ENCODE data around the gene CNOT6.
"Not testable (repeated sequence)": the region's sequence is repeated elsewhere in the genome, so short reads cannot be mapped to it uniquely, and the experiment has no call there.

Gene CNOT6

DNA sequence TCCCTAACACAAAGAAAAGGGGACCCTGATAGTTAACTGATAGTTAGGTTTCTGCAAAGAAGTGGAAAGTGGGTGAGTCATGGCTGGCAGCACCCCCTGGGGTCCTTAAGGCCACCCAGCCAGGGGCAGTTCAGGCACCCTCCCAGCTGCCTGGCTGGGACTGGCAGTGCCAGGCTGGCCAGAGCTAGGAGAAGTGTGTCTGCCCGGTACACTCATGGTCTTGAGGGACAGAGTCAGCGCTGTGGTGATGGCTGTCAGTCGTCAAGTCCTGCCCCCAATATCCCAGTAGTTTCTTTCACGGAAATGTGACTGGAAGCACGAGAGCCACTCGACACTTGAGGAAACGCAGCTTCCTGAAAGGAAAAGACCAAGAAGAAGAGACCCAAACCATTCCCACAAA, 22.3 kb upstream of the CNOT6 start:
- no peak for DNase-seq (ENCODE audit: low read depth)

DNA sequence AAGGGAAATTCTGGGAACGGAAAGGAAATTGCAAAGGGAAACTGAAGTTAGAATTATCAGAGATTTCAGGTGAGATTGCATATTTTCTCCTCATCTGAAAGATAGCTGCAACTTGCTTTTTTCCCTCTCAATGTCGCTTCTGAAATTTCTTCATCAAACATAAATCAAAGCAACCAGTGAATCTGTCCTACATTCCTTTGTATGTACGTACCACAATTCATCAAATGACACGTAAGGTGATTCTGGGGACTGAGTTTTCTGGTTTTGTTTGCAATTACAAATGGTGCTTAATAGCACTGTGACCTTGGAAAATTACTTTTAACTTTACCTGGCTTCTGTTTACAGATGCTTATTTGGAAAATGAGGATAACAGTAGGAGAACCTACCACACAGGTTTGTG, 21.9 kb upstream of the CNOT6 start:
- no peak for DNase-seq (ENCODE audit: low read depth)

DNA sequence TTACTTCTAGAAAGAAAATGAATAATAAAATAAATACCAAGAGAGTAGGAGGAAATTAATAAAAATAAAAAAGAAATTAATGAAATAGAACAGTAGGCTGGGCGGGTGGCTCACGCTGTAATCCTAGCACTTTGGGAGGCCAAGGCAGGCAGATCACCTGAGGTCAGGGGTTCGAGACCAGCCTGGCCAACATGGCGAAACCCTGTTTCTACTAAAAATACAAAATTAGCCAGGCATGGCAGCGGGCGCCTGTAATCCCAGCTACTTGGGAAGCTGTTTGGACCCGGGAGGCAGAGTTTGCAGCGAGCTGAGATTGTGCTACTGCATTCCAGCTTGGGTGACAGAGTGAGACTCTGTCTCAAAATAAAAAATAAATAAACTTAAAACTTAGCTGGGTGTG, 20.8 kb upstream of the CNOT6 start:
- DNase-seq (ENCODE audit: low read depth): not testable (repeated sequence)

DNA sequence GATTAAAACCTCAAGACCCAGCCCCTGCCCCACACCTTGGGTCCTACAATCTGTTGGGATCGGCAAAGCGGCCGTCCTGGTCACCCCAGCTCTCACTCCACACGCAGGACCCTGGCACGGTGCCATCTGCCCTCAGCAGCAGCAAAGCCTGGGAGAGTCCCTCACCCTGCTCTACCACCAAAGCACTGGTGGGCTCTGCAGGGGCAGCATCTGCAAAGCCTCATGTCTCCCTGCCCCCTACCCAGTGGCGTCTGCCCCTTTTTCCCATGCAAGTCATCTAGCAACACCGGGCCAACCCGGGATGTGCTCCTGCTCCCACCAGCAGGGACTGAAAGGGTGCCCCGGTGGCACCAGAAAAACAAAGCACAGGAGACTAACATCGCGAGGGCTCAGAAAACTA, 19.6 kb upstream of the CNOT6 start:
- DNase-seq (ENCODE audit: low read depth): no peak

DNA sequence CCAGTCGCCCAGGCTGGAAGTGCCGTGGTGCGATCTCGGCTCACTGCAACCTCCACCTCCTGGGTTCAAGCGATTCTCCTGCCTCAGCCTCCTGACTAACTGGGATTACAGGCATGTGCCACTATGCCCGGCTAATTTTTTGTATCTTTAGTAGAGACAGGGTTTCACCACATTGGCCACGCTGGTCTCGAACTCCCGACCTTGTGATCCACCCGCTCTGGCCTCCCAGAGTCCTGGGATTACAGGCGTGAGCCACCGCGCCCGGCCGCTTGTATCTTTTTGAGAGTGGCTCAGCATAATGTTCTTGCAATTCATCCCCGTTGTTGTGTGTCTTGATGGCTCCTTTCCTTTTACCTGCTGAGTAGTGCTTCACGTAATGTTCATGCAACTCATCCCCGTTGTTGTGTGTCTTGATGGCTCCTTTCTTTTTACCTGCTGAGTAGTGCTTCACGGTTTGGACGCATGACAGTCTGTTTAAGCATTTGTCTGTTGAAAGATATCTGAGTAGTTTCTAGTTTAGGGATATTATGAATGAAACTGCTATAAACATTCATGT, 18.1 kb upstream of the CNOT6 start:
- DNase-seq (ENCODE audit: low read depth): not testable (repeated sequence)

GRCh38 chr5:180484813-180485212, 9.4 kb upstream of the CNOT6 start:
- DNase-seq (ENCODE audit: low read depth): no peak

GRCh38 chr5:180486636-180487149, 7.5 kb upstream of the CNOT6 start:
- DNase-seq (ENCODE audit: low read depth): no peak

DNA sequence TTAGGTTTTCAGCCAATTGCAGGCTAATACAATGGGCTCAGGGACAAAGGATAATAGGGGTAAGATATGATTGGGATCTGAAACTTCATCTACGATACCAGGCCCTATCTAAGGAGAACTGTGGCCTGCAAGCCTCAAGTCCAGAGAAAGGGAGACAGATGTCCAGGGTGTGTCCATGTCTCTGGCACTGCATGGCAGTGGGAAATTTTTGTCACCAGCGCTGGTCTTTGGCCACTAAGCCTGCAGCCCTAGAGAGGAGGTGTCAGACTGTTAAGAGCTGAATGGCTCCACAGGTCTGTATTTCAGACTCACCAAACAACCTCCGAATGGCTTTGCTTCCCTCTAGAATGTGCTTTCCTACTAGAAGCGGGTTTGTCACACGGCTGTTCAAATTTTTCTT, 6.6 kb upstream of the CNOT6 start:
- no peak for DNase-seq (ENCODE audit: low read depth)

DNA sequence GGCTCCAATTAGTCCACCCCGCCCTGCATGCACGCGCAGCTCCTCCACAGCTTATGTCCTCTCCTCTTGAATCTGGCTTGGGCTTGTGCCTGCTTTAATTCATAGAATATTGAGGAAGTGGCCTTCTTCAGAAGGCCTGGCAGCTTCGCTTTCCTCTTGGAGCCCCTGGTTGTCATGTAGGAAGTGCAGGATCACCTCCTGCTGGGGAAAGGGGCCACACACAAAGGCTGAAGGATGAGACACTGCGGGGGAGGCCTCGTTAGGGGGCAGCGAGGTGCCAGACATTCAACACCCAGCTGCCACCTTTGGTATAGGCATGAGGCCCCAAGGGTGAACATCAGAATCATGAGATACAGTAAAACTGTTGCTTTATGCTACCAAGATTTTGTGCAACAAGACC, 2.7 kb upstream of the CNOT6 start:
- DNase-seq (ENCODE audit: low read depth): no peak

DNA sequence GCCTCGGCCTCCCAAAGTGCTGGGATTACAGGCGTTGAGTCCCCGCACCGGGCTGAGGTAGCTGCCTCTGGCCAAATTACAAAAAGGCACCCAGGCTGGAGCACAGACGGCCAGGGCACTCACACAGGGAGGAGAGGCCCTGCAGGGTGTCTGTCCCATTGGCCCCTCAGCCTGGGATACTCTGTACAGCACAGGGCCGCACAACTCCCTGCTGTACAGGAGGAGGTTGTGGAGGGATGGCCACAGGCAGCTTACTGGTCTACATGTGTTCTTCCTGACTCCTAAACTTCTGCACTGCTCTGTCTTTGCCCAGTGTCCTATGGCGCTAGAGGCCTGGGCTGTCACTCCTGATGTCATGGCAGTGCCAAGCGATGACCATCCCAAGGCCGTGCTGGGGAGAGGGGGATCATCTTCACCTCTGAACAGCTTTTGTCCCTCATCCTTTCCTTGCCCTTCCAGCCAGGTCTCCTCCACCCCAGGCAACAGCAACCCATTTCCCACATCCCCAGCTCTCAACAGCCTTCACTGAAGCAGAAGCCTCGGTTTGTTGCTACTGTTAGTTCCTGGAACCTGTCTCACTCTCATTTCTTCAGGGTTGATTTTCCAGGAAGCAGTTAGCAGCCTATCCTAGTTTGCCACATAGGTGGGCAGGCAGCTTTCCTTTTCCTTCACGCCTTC, 1.8 kb upstream of the CNOT6 start:
- no peak for DNase-seq (ENCODE audit: low read depth)

GRCh38 chr5:180494510-180495181, 467 bp downstream of the CNOT6 start:
- peak; percentile 26 for DNase-seq (ENCODE audit: low read depth)

DNA sequence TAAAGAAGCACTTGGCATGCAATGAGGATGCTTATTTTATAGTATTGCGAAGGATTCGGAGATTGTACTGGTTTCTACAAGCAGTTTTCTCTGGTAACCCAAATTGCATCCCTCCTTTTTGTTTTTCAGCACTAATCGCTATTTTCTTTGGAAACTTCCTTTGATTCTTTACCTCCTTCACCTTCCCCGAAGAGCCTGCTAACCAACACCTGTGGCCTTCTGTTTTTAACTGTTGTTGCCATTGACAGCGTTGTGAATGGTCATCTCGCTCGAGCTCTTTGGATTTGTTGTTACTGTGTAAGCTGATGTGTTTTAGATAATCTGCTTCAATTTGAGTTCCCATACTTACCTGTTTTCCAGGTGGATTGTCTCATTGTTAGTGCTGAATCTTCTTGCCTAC, 1.1 kb downstream of the CNOT6 start:
- DNase-seq (ENCODE audit: low read depth): no peak

DNA sequence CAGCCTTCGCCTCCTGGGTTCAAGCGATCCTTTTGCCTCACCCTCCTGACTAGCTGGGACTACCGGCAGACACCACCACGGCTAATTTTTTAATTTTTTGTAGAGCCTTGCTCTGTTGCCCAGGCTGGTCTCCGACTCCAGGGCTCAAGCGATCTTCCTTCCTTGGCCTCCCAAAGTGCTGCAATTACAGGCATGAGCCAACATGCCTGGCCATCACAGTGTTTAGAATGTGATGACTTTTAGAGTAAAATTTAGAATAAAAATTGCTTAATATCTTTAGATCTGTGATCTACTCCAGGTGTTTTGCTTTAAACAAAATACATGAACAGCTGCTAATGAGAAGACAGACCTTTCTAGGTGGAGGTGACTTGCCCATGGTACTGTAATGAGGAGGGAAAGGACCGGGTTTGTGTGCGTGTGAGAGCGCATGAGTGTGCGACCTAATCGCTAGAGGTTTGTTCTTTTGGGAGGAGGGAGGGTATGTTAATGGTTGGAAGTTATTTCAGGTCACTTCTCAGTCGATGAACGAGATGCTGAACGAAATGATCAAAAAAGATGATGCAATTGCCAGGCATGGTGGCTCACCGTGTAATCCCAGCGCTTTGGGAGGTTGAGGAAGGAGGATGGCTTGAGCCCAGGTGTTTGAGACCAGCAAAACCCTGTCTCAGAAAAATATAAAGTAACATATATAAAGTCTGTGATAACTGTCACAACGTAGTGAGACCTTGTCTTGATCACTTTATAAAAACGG, 2.0 kb downstream of the CNOT6 start:
- no peak for DNase-seq (ENCODE audit: low read depth)

- not testable (repeated sequence) for DNase-seq (ENCODE audit: low read depth)
Observed at GRCh38 chr5:180496806-180497205, 2.6 kb downstream of the CNOT6 start.

DNA sequence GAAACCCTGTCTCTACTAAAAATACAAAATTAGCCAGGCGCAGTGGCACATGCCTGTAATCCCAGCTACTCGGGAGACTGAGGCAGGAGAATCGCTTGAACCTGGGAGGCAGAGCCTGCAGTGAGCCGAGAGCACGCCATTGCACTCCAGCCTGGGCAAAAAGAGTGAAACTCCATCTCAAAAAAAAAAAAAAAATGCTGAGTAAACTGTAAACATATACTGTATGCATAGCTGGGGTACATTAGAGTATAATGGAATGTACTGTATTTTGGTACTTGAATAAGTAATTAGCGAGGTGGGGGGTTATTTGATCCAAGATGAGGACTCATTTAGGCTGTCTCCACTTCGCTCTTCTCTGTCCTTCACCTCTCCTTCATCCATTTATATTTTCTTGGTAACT, 3.7 kb downstream of the CNOT6 start:
- DNase-seq (ENCODE audit: low read depth): not testable (repeated sequence)

DNA sequence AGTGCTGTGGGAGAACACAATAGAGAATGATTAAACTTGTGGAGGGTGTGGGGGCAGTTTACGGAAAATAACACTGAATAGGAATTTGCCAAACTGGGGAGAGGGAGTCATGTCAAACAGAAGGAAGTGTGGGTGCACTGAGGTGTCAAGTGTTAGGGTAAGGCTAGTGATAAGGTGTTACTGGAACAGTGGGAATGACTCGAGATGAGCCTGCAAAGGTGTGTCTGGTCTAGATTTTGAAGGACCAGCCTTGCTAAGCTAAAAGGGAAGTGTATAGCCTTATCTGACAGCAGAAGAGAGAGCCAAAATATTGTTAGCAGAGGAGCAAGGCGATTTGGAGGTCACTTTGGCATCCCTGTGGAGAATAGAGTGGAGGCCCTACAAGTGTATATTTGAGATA, 4.2 kb downstream of the CNOT6 start:
- DNase-seq (ENCODE audit: low read depth): no peak

DNA sequence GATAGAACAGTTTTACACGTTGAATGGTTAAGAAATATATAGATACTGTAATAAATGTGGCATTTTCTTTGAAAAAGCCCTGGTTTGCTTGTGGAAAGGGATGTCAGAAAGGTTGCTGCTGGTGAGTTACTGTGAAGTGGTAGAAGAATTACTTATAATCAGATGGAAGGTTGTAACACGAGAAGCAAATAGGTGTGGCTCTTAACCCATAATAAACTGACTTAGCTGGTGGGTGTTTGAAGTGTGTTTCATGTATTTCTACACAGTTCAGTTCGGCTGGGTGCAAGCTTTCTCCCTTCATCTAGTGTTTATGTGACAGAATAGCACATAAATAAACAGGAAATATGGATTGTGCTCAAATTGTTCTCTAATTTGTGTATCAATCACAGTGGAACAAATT, 5.5 kb downstream of the CNOT6 start:
- no peak for DNase-seq (ENCODE audit: low read depth)

DNA sequence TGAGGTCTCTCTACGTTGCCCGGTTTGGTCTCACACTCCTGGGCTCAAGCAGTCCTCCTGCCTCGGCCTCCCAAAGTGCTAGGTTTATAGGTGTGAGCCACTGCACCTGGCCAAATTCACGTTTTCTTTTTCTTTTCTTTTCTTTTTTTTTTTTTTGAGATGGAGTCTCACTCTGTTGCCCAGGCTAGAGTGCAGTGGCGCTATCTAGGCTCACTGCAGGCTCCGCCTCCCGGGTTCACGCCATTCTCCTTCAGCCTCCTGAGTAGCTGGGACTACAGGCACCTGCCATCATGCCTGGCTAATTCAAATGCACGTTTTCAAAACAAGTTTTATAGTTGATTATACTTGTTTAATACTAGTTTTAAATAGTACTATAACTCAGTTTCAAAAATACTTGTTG, 6.1 kb downstream of the CNOT6 start:
- DNase-seq (ENCODE audit: low read depth): not testable (repeated sequence)

DNA sequence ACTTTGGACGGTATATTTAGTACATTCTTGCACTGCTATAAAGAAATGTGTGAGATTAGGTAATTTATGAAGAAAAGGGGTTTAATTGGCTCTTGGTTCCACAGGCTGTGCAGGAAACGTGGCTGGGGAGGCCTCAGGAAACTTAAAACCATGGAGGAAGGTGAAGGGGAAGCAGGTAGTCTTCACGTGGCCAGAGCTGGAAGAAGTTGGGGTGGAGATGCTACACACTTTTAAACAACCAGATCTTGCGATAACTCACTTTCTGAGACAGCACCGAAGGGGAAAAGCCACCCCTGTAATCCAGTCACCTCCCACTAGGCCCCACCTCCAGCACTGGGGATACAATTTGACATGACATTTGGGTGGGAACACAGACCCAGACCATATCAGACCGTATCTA, 13.5 kb downstream of the CNOT6 start:
- no peak for DNase-seq (ENCODE audit: low read depth)

- no peak for DNase-seq (ENCODE audit: low read depth)
Observed at GRCh38 chr5:180515294-180515693, 21.1 kb downstream of the CNOT6 start.

- DNase-seq (ENCODE audit: low read depth): not testable (repeated sequence)
Observed at GRCh38 chr5:180515974-180516373, 21.8 kb downstream of the CNOT6 start.

- no peak for DNase-seq (ENCODE audit: low read depth)
Observed at GRCh38 chr5:180516440-180516839, 22.3 kb downstream of the CNOT6 start.

GRCh38 chr5:180519098-180519497, 24.9 kb downstream of the CNOT6 start:
- DNase-seq (ENCODE audit: low read depth): no peak
